Stimulated activated CD4-positive, alpha-beta T cell treated with anti-CD3 and anti-CD28 coated beads, Interleukin-15, amount 100 ng/mL, for 24 hours (primary cell): ENCODE data around the gene GNL3L.
"Not testable (repeated sequence)": the region's sequence is repeated elsewhere in the genome, so short reads cannot be mapped to it uniquely, and the experiment has no call there.

Source experiments
- DNase-seq: peaks from one replicate; pipeline ENCODE4 v3.0.0-alpha.2; 2020

The GNL3L gene

GRCh38 chrX:54560411-54560810, 30.4 kb downstream of the GNL3L start:
- no peak for DNase-seq

- no peak for DNase-seq
These were observed 31.6 kb downstream of the GNL3L start for GRCh38 chrX:54561622-54562021.

- DNase-seq: no peak
These were observed 34.9 kb downstream of the GNL3L start for GRCh38 chrX:54564936-54565335.

GRCh38 chrX:54570332-54570731, 40.3 kb downstream of the GNL3L start:
- DNase-seq: no peak

GRCh38 chrX:54572641-54573040, 42.6 kb downstream of the GNL3L start:
- DNase-seq: not testable (repeated sequence)

GRCh38 chrX:54597728-54598127, 67.7 kb downstream of the GNL3L start:
- DNase-seq: no peak

GRCh38 chrX:54602563-54602962, 72.5 kb downstream of the GNL3L start:
- no peak for DNase-seq
